ENCODE data around the gene LTBP2.
A peak's percentile ranks its signal among the peaks of the same experiment; 100 is the strongest.

Gene LTBP2

GRCh38 chr14:74630881-74631690 is 19.0 kb upstream of the LTBP2 start:
- peaks cover 13% of the 10 kb centered on the region for H3K27me3 Mint-ChIP-seq
- intact Hi-C loops (cut with micrococcal nuclease): no loop called here

GRCh38 chr14:74628418-74628817 is 16.4 kb upstream of the LTBP2 start:
- Mint-ChIP-seq H3K9me3 (no peaks in the 10 kb centered on the region), H3K36me3 (ENCODE audit: low read depth) (no peaks in the 10 kb centered on the region), H3K4me3 (no peak overlapping the region), H3K27ac (no peak overlapping the region), H3K27me3 (peaks cover 14% of the 10 kb centered on the region), H3K4me1 (ENCODE audit: low read depth) (peaks cover 27% of the 10 kb centered on the region)
- intact Hi-C loops (cut with micrococcal nuclease): no loop called here

More at GRCh38 chr14:74630881-74631690, 19.0 kb upstream of the LTBP2 start:
- Mint-ChIP-seq H3K36me3 (ENCODE audit: low read depth) (no peaks in the 10 kb centered on the region), H3K9me3 (no peaks in the 10 kb centered on the region), H3K27ac (peak overlapping the region; percentile 25), H3K4me1 (ENCODE audit: low read depth) (peaks cover 22% of the 10 kb centered on the region), H3K4me3 (no peak overlapping the region)

GRCh38 chr14:74627076-74627475 is 15.0 kb upstream of the LTBP2 start:
- no peaks in the 10 kb centered on the region for H3K36me3 Mint-ChIP-seq (ENCODE audit: low read depth)
- H3K9me3 Mint-ChIP-seq: no peaks in the 10 kb centered on the region
- H3K27me3 Mint-ChIP-seq: peaks cover 15% of the 10 kb centered on the region
- intact Hi-C loops (cut with micrococcal nuclease): no loop called here
- peaks cover 37% of the 10 kb centered on the region for H3K4me1 Mint-ChIP-seq (ENCODE audit: low read depth)
- H3K27ac Mint-ChIP-seq: peak overlapping the region; percentile 1
- no peak overlapping the region for H3K4me3 Mint-ChIP-seq

- Mint-ChIP-seq H3K27me3 (peaks cover 24% of the 10 kb centered on the region), H3K4me3 (no peak overlapping the region), H3K36me3 (ENCODE audit: low read depth) (no peaks in the 10 kb centered on the region), H3K27ac (peak overlapping the region; percentile 52), H3K4me1 (ENCODE audit: low read depth) (peaks cover 65% of the 10 kb centered on the region), H3K9me3 (no peaks in the 10 kb centered on the region)
- intact Hi-C loops (cut with micrococcal nuclease): no loop called here
These were observed 10.2 kb upstream of the LTBP2 start for GRCh38 chr14:74622257-74622656.

DNA sequence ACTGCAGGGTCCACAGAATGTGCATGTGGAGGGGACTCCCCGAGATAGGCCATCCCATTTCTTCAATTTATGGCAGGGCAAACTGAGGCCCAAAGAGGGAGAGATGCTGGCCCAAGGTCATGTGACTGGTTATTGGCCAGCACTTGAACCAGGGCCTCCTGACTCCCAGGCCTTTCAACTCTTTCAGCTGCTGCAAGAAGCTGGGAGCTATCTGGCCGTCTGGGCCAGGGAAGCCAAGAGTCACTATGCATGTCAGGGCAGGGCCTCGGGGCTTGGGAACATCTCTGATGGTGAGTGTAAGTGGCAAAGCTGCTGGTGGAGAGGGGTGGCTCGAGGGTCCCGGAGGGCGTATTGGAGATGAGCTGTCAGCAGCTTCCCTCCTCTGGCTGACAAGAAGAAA is 9.5 kb upstream of the LTBP2 start:
- Mint-ChIP-seq H3K4me3 (no peak overlapping the region), H3K4me1 (ENCODE audit: low read depth) (peaks cover 66% of the 10 kb centered on the region)

DNA sequence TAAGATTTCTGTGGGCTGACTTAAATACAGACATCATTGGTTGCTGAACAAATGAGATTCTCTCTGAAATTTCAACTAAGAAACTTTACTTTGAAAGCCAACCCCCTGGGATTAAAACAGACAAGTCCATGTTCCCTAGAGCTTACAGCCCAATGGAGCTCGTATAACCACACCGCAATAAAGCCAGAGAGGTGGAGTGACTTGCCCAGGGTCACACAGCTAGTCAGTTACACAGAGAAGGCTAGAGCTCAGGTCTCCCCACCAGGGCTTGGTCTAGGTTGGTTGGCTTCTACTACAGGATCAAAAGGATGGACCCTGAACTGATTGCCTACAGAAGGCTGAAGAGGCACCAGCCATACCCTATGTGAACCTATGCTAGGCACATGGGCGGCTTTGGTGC is 8.9 kb upstream of the LTBP2 start:
- Mint-ChIP-seq H3K4me1 (ENCODE audit: low read depth) (peaks cover 73% of the 10 kb centered on the region), H3K4me3 (no peak overlapping the region), H3K36me3 (ENCODE audit: low read depth) (no peaks in the 10 kb centered on the region), H3K27ac (no peak overlapping the region), H3K27me3 (peaks cover 24% of the 10 kb centered on the region), H3K9me3 (no peaks in the 10 kb centered on the region)
- intact Hi-C loops (cut with micrococcal nuclease): no loop called here

More for the DNA sequence above, 9.5 kb upstream of the LTBP2 start:
- intact Hi-C loops (cut with micrococcal nuclease): no loop called here
- Mint-ChIP-seq H3K9me3 (no peaks in the 10 kb centered on the region), H3K27ac (no peak overlapping the region), H3K36me3 (ENCODE audit: low read depth) (no peaks in the 10 kb centered on the region), H3K27me3 (peaks cover 24% of the 10 kb centered on the region)

GRCh38 chr14:74620497-74620921 is 8.5 kb upstream of the LTBP2 start:
- peaks cover 77% of the 10 kb centered on the region for H3K4me1 Mint-ChIP-seq (ENCODE audit: low read depth)

DNA sequence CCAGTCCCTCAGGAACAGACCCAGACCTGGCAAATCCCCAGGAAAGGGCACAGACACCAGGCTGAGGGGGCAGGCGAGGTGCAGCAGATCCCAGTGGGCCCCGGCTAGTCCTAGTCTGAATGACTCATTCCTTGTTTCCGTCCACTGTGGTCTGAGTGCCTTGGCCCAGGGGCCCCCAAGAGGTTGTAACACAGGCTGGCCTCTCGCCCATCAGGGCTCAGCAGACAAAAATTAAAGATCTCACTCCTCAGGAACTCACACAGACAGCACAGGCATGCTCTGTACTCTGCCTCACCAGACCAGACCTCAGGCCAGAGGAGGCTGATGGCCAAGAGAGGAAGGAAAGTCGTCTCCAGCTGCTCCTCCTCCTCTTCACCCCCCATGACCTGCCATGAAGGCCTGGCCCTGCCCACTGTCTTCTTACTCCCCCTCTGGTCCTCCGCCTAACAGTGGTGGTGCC is 7.7 kb upstream of the LTBP2 start:
- intact Hi-C loops (cut with micrococcal nuclease): no loop called here
- peak overlapping the region; percentile 47 for H3K27ac Mint-ChIP-seq
- H3K9me3 Mint-ChIP-seq: no peaks in the 10 kb centered on the region
- H3K36me3 Mint-ChIP-seq (ENCODE audit: low read depth): no peaks in the 10 kb centered on the region
- no peak overlapping the region for H3K4me3 Mint-ChIP-seq
- H3K27me3 Mint-ChIP-seq: peaks cover 27% of the 10 kb centered on the region
- H3K4me1 Mint-ChIP-seq (ENCODE audit: low read depth): peaks cover 85% of the 10 kb centered on the region

More at GRCh38 chr14:74620497-74620921, 8.5 kb upstream of the LTBP2 start:
- Mint-ChIP-seq H3K27me3 (peaks cover 27% of the 10 kb centered on the region), H3K27ac (peak overlapping the region; percentile 47), H3K4me3 (no peak overlapping the region), H3K36me3 (ENCODE audit: low read depth) (no peaks in the 10 kb centered on the region), H3K9me3 (no peaks in the 10 kb centered on the region)
- intact Hi-C loops (cut with micrococcal nuclease): no loop called here

GRCh38 chr14:74618078-74618952 is 6.3 kb upstream of the LTBP2 start:
- peak overlapping the region; percentile 46 for H3K27ac Mint-ChIP-seq
- no peaks in the 10 kb centered on the region for H3K36me3 Mint-ChIP-seq (ENCODE audit: low read depth)
- H3K27me3 Mint-ChIP-seq: peaks cover 24% of the 10 kb centered on the region
- H3K4me3 Mint-ChIP-seq: no peak overlapping the region
- peaks cover 93% of the 10 kb centered on the region for H3K4me1 Mint-ChIP-seq (ENCODE audit: low read depth)
- intact Hi-C loops (cut with micrococcal nuclease): no loop called here
- H3K9me3 Mint-ChIP-seq: no peaks in the 10 kb centered on the region

DNA sequence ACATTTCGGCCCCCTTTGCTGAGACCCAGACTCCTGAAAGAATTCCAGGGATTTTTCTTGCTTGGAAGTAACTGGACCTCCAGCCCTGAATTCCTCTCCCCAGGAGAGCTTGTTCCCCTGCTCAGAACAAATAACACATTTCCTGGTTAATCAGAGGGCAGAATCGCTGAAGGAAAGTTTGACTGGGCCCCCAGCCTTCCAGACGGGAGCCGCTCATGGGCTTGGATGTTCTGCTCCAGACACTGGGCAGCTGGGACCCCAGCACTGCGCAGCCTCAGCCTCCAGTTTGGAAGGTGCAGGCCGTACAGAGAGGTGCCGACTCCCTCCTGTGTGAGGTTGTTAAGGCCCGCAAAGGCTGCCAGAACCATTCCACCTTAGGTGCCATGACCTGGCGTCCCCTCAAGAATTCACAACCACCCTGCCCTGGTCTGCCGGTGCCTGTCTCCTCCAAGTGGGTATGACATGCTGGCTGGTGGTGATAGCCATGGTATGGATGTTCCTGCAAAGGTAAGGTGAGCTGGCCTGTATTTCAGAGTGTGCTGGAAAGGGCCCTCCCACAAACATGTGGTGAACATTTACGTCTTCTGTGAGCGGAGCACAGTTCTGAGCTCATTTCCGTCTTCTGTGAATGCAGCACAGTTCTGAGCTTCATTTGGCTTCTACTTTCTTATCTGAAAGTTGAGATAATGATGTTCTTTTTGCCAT is 5.1 kb upstream of the LTBP2 start:
- no peak overlapping the region for H3K4me3 Mint-ChIP-seq
- intact Hi-C loops (cut with micrococcal nuclease): no loop called here

DNA sequence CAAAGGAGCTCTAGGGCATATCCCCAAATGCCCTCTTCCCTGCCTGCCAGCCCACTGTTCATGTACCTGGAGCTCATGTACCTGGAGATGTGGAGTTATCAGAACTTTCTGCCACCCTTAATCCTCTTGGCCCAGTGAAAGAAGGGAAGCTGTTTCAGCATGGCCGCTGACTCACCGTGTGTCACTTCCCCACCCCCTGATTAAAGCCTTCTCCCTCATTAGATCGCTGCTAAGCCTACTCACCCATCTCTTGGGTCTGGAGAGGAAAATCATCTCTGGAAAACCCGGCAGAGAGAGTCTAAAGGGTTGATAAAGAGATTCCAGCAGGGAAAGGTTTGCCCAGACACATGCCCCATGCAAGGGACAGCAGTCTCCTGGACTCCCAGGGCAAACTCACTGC is 4.5 kb upstream of the LTBP2 start:
- Mint-ChIP-seq H3K27ac (peak overlapping the region; percentile 67), H3K27me3 (peaks cover 35% of the 10 kb centered on the region), H3K36me3 (ENCODE audit: low read depth) (no peaks in the 10 kb centered on the region), H3K4me1 (ENCODE audit: low read depth) (peaks cover 79% of the 10 kb centered on the region), H3K4me3 (no peak overlapping the region), H3K9me3 (no peaks in the 10 kb centered on the region)
- intact Hi-C loops (cut with micrococcal nuclease): no loop called here

More for the DNA sequence above, 5.1 kb upstream of the LTBP2 start:
- H3K36me3 Mint-ChIP-seq (ENCODE audit: low read depth): no peaks in the 10 kb centered on the region
- peaks cover 29% of the 10 kb centered on the region for H3K27me3 Mint-ChIP-seq
- H3K4me1 Mint-ChIP-seq (ENCODE audit: low read depth): peaks cover 86% of the 10 kb centered on the region
- no peaks in the 10 kb centered on the region for H3K9me3 Mint-ChIP-seq
- peak overlapping the region; percentile 46 for H3K27ac Mint-ChIP-seq

DNA sequence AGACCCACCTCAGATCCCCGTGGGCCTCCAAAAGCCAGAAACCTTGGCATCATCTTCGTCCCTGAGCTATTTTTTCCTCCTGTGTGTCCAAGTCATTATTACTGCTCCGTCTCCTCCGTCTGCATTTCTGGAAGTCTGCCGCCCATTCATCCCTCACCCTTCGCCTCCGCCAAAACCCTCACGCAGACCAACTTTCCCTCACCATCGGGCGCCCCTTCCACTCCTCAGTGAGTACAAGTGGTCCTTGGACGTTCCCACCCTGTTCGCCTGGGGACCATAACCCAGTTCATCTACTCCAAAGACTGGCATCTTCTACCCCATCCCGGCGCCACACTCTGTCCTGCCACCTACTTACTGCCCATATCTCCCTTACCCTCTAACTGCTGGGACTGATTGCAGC is 3.7 kb upstream of the LTBP2 start:
- Mint-ChIP-seq H3K4me3 (no peak overlapping the region), H3K9me3 (no peaks in the 10 kb centered on the region), H3K36me3 (ENCODE audit: low read depth) (no peaks in the 10 kb centered on the region), H3K27ac (peak overlapping the region; percentile 67), H3K4me1 (ENCODE audit: low read depth) (peaks cover 79% of the 10 kb centered on the region), H3K27me3 (peaks cover 39% of the 10 kb centered on the region)
- intact Hi-C loops (cut with micrococcal nuclease): no loop called here
